Suppressor macrophage treated with lipopolysaccharide for 1 hour (primary cell): ENCODE measurements around the gene CACNG1.

ENCODE experiments used
- DNase-seq, 3 donors: peaks; one replicate each; pipeline ENCODE4 v3.0.0-alpha.2; 2020 to 2022

The CACNG1 gene

GRCh38 chr17:67044016-67044772 lies at the start of gene CACNG1:
Gene CACNG1 (plus strand): TSS chr17:67044554. CDS start chr17:67044661, 107 bp downstream.
- DNase-seq: no peak

- no peak for DNase-seq
Measured at GRCh38 chr17:66994930-66995535, 49.3 kb upstream of the CACNG1 start.

GRCh38 chr17:66995944-66996343 lies 48.4 kb upstream of the CACNG1 start:
- DNase-seq: no peak

GRCh38 chr17:66996926-66997325 lies 47.4 kb upstream of the CACNG1 start:
- no peak for DNase-seq

- no peak for DNase-seq
Measured at GRCh38 chr17:67003231-67003630, 41.1 kb upstream of the CACNG1 start.

- no peak for DNase-seq
Measured at GRCh38 chr17:67004181-67004580, 40.2 kb upstream of the CACNG1 start.

- no peak for DNase-seq
Measured at GRCh38 chr17:67007266-67007665, 37.1 kb upstream of the CACNG1 start.

- DNase-seq: no peak
Measured at GRCh38 chr17:67008101-67008500, 36.3 kb upstream of the CACNG1 start.

GRCh38 chr17:67011527-67012175 lies 32.7 kb upstream of the CACNG1 start:
- DNase-seq: no peak

GRCh38 chr17:67013891-67014290 lies 30.5 kb upstream of the CACNG1 start:
- no peak for DNase-seq

- no peak for DNase-seq
Measured at GRCh38 chr17:67015001-67015400, 29.4 kb upstream of the CACNG1 start.

- DNase-seq: no peak
Measured at GRCh38 chr17:67016039-67016762, 28.2 kb upstream of the CACNG1 start.

GRCh38 chr17:67017910-67018309 lies 26.4 kb upstream of the CACNG1 start:
- DNase-seq: no peak

GRCh38 chr17:67018471-67019434 lies 25.6 kb upstream of the CACNG1 start:
- DNase-seq: no peak

- DNase-seq: no peak
Measured at GRCh38 chr17:67019809-67020208, 24.5 kb upstream of the CACNG1 start.

GRCh38 chr17:67020293-67020766 lies 24.0 kb upstream of the CACNG1 start:
- no peak for DNase-seq

- peak in 2 of 3 donors; percentile 23 to 24 for DNase-seq
Measured at GRCh38 chr17:67021196-67021595, 23.2 kb upstream of the CACNG1 start.

GRCh38 chr17:67021743-67022450 lies 22.5 kb upstream of the CACNG1 start:
- no peak for DNase-seq

GRCh38 chr17:67022451-67022810 lies 21.9 kb upstream of the CACNG1 start:
- DNase-seq: no peak

GRCh38 chr17:67024736-67025135 lies 19.6 kb upstream of the CACNG1 start:
- no peak for DNase-seq

- no peak for DNase-seq
Measured at GRCh38 chr17:67025216-67025792, 19.1 kb upstream of the CACNG1 start.
